Tibial nerve (tissue), 3 donors: ENCODE results near the gene DAB2.

Experiments used
- CTCF ChIP-seq, 5 experiments: fragments of 200-600 bp in 3 of 5; fragments of 450-650 bp in 2 of 5; sonication (generic) in 3 of 5; IDR thresholded peaks; one replicate each; pipeline ENCODE4 v1.5.1; 2016 to 2019; ENCODE audit warnings: antibody characterized with exemption in 5 of 5, mild to moderate bottlenecking in 3 of 5, moderate library complexity in 2 of 5
- POLR2A ChIP-seq, 2 donors: fragments of 450-650 bp; IDR thresholded peaks; one replicate each; pipeline ENCODE4 v1.6.1; 2017; ENCODE audit warnings: antibody characterized with exemption in 2 of 2, mild to moderate bottlenecking in 2 of 2, moderate library complexity in 2 of 2

- TF ChIP-seq CTCF (IDR thresholded peaks at IDR 0.05): no peak
- TF ChIP-seq POLR2A (IDR thresholded peaks at IDR 0.05): no peak
These were observed 35.1 kb upstream of the DAB2 start for GRCh38 chr5:39459907-39460306.
